IMR-90 (cell line): ENCODE measurements around the gene NRIP1. TPM values are rescaled to one million over a fixed set of nuclear protein-coding genes. Genes with fewer than 3 reads are reported as not detected.
A peak's percentile ranks its signal among the peaks of the same experiment; 100 is the strongest.

Source experiments
- ATAC-seq: fragments of 200-7000 bp; cut with Tn5 transposase; 2 replicates; pipeline ENCODE4 v1.9.1; 2020; ENCODE audit warnings: low read depth, mild to moderate bottlenecking, moderate library complexity
- BruUV-seq: library from RNA; stranded (reverse); fragments of 400-500 nt; replicated peaks from 2 replicates; lab custom pipeline; 2021; lab: Mats Ljungman, UMichigan
- CTCF ChIA-PET: fragments of 300-600 bp; formaldehyde crosslinking; extraction: SDS; loops from one replicate; lab custom pipeline; 2021; ENCODE audit warnings: antibody characterized with exemption; lab: Yijun Ruan, JAX
- POLR2A ChIA-PET: fragments of 300-600 bp; sonication (Branson Sonifier 250); formaldehyde crosslinking; loops from one replicate; lab custom pipeline; 2022; ENCODE audit warnings: antibody characterized with exemption; ENCODE audit not compliant: unreplicated experiment; lab: Charles Lee
- DNase-seq: peaks from one replicate; pipeline ENCODE4 v3.0.0; 2013
- H2AFZ ChIP-seq: replicated peaks from 2 replicates; pipeline ENCODE3; 2013; ENCODE audit warnings: low read length, mild to moderate bottlenecking; ENCODE audit not compliant: poor library complexity
- H2AK5ac ChIP-seq: 2 replicates; pipeline ENCODE4 v1.6.1; 2013; ENCODE audit warnings: low read depth, low read length, inconsistent platforms
- H2AK9ac ChIP-seq: replicated peaks from 2 replicates; pipeline ENCODE3; 2013; ENCODE audit warnings: mild to moderate bottlenecking, low read depth, low read length, moderate library complexity; ENCODE audit not compliant: poor library complexity
- H2BK120ac ChIP-seq: 2 replicates; pipeline ENCODE4 v1.6.1; 2013; ENCODE audit warnings: low read depth, low read length, inconsistent platforms
- H2BK15ac ChIP-seq: 3 replicates; pipeline ENCODE4 v1.6.1; 2013; ENCODE audit warnings: low read depth, low read length, inconsistent platforms
- H2BK20ac ChIP-seq: 2 replicates; pipeline ENCODE4 v1.6.1; 2013; ENCODE audit warnings: low read depth, mild to moderate bottlenecking, inconsistent platforms, low read length, moderate library complexity
- H2BK5ac ChIP-seq: 2 replicates; pipeline ENCODE4 v1.6.1; 2013; ENCODE audit warnings: mild to moderate bottlenecking, low read depth, low read length, inconsistent platforms; ENCODE audit not compliant: poor library complexity, severe bottlenecking
- H3K14ac ChIP-seq: replicated peaks from 2 replicates; pipeline ENCODE4 v1.6.1; 2013; ENCODE audit warnings: low read depth, low read length, inconsistent platforms
- H3K18ac ChIP-seq: 2 replicates; pipeline ENCODE4 v1.6.1; 2013; ENCODE audit warnings: low read depth, low read length, control low read depth
- H3K23ac ChIP-seq: 2 replicates; pipeline ENCODE4 v1.6.1; 2013; ENCODE audit warnings: low read depth, low read length, inconsistent platforms
- H3K27ac ChIP-seq: 2 replicates; pipeline ENCODE4 v1.5.1; 2013; ENCODE audit warnings: mild to moderate bottlenecking, control low read depth, low read length; ENCODE audit not compliant: insufficient read depth
- H3K27me3 ChIP-seq: 2 replicates; pipeline ENCODE4 v1.6.1; 2013; ENCODE audit warnings: low read length; ENCODE audit not compliant: control insufficient read depth, insufficient read depth
- H3K36me3 ChIP-seq: 2 replicates; pipeline ENCODE4 v1.6.1; 2013; ENCODE audit warnings: low read length, mixed read lengths; ENCODE audit not compliant: control insufficient read depth, insufficient read depth
- H3K4ac ChIP-seq: 2 replicates; pipeline ENCODE4 v1.6.1; 2013; ENCODE audit warnings: low read depth, low read length, inconsistent platforms
- H3K4me1 ChIP-seq: 2 replicates; pipeline ENCODE4 v1.6.1; 2013; ENCODE audit warnings: low read length, mixed read lengths; ENCODE audit not compliant: control insufficient read depth, insufficient read depth
- H3K4me2 ChIP-seq: 2 replicates; pipeline ENCODE4 v1.6.1; 2013; ENCODE audit warnings: low read depth, mild to moderate bottlenecking, control low read depth, low read length, moderate library complexity
- H3K4me3 ChIP-seq: 2 replicates; pipeline ENCODE4 v1.5.1; 2013; ENCODE audit warnings: low read depth, mild to moderate bottlenecking, control low read depth, low read length, moderate library complexity; ENCODE audit not compliant: insufficient read depth
- H3K56ac ChIP-seq: 2 replicates; pipeline ENCODE4 v1.6.1; 2013; ENCODE audit warnings: low read length, inconsistent platforms; ENCODE audit not compliant: insufficient read depth; ENCODE audit errors: extremely low read depth
- H3K79me1 ChIP-seq, 2 experiments: 2 replicates each; pipeline ENCODE4 v1.6.1; 2013; ENCODE audit warnings: low read length in 2 of 2, inconsistent platforms in 1 of 2, low read depth in 1 of 2
- H3K9ac ChIP-seq: 2 replicates; pipeline ENCODE4 v1.6.1; 2013; ENCODE audit warnings: low read depth, low read length, control low read depth
- H3K9me1 ChIP-seq: 2 replicates; pipeline ENCODE4 v1.6.1; 2013; ENCODE audit warnings: low read length, inconsistent platforms; ENCODE audit not compliant: insufficient read depth
- H3K9me3 ChIP-seq: 2 replicates; pipeline ENCODE4 v1.6.1; 2013; ENCODE audit warnings: low read length; ENCODE audit not compliant: control insufficient read depth, insufficient read depth
- H4K20me1 ChIP-seq: 2 replicates; pipeline ENCODE4 v1.6.1; 2013; ENCODE audit warnings: low read length, inconsistent platforms; ENCODE audit not compliant: insufficient read depth
- H4K5ac ChIP-seq: 2 replicates; pipeline ENCODE4 v1.6.1; 2013; ENCODE audit warnings: mild to moderate bottlenecking, low read depth, low read length, control low read depth
- H4K8ac ChIP-seq, 2 experiments: 2 replicates each; pipeline ENCODE4 v1.6.1; 2013; ENCODE audit warnings: low read depth in 2 of 2, low read length in 2 of 2, control low read depth in 1 of 2, inconsistent platforms in 1 of 2
- H4K91ac ChIP-seq: 2 replicates; pipeline ENCODE4 v1.6.1; 2013; ENCODE audit warnings: low read depth, low read length, inconsistent platforms; ENCODE audit not compliant: insufficient read depth
- BHLHE40 ChIP-seq: fragments of 150-350 bp; IDR thresholded peaks from 2 replicates; pipeline ENCODE4 v1.6.1; 2016; ENCODE audit warnings: mild to moderate bottlenecking, low read depth, low read length
- CEBPB ChIP-seq: IDR thresholded peaks from 2 replicates; pipeline ENCODE4 v1.6.1; 2012; ENCODE audit warnings: low read depth, low read length, improper control_type of control experiment
- CHD1 ChIP-seq: IDR thresholded peaks from 2 replicates; pipeline ENCODE4 v1.6.1; 2012; ENCODE audit warnings: low read depth, low read length, improper control_type of control experiment
- FOS ChIP-seq: fragments of 150-350 bp; IDR thresholded peaks from 2 replicates; pipeline ENCODE4 v1.6.1; 2016; ENCODE audit warnings: low read depth, low read length
- MAFK ChIP-seq: IDR thresholded peaks from 2 replicates; pipeline ENCODE4 v1.6.1; 2012; ENCODE audit warnings: low read depth, low read length, improper control_type of control experiment
- MAZ ChIP-seq: IDR thresholded peaks from 2 replicates; pipeline ENCODE4 v1.6.1; 2012; ENCODE audit warnings: low read depth, mild to moderate bottlenecking, low read length, improper control_type of control experiment, moderate library complexity, borderline replicate concordance
- MXI1 ChIP-seq: IDR thresholded peaks from 2 replicates; pipeline ENCODE4 v1.6.1; 2012; ENCODE audit warnings: low read depth, mild to moderate bottlenecking, low read length, moderate library complexity, borderline replicate concordance
- NFE2L2 ChIP-seq: fragments of 150-350 bp; IDR thresholded peaks from 2 replicates; pipeline ENCODE4 v1.6.1; 2016; ENCODE audit warnings: low read depth, mild to moderate bottlenecking, low read length
- POLR2A ChIP-seq: IDR thresholded peaks from 2 replicates; pipeline ENCODE4 v1.6.1; 2012; ENCODE audit warnings: mild to moderate bottlenecking, low read depth, low read length
- RAD21 ChIP-seq: IDR thresholded peaks from 2 replicates; pipeline ENCODE4 v1.6.1; 2012; ENCODE audit warnings: low read length, improper control_type of control experiment
- RCOR1 ChIP-seq: IDR thresholded peaks from 2 replicates; pipeline ENCODE4 v1.6.1; 2012; ENCODE audit warnings: mild to moderate bottlenecking, low read length, improper control_type of control experiment; ENCODE audit not compliant: insufficient replicate concordance
- RFX5 ChIP-seq: IDR thresholded peaks from 2 replicates; pipeline ENCODE4 v1.8.0; 2012; ENCODE audit warnings: low read depth, mild to moderate bottlenecking, low read length, moderate library complexity
- SMC3 ChIP-seq: fragments of 150-350 bp; IDR thresholded peaks from 2 replicates; pipeline ENCODE4 v1.6.1; 2016; ENCODE audit warnings: low read depth, mild to moderate bottlenecking, antibody characterized with exemption, low read length, moderate library complexity
- WGBS, 2 experiments: methylation state at CpG; one replicate each; pipeline versions ENCODE4 v1.1.5 to v1.1.7; 2013; ENCODE audit warnings: missing lambda C conversion rate in 2 of 2; ENCODE audit not compliant: insufficient read length in 1 of 2; ENCODE audit errors: extremely low coverage in 2 of 2; 5-methylcytosine and 5-hydroxymethylcytosine counted together
- dilution Hi-C: fragments of 300-500 bp; cut with HindIII; formaldehyde crosslinking; loops from one replicate; pipeline ENCODE4 v1.14.3; 2018; ENCODE audit warnings: low sequenced_read_pairs; ENCODE audit not compliant: unreplicated experiment
- in situ Hi-C: fragments of 300-500 bp; cut with MboI; formaldehyde crosslinking; loops from 3 replicates; pipeline ENCODE4 v1.14.3; 2019; ENCODE audit warnings: low sequenced_read_pairs, inconsistent platforms, mixed read lengths
- intact Hi-C: fragments of 100-400 bp; cut with micrococcal nuclease; formaldehyde crosslinking; loops from 2 replicates; pipeline ENCODE4 v1.10.0; 2022
- polyA plus RNA-seq, 3 experiments: library from polyadenylated mRNA; depleted of rRNA; stranded (reverse); fragments of >200 nt; gene quantifications; 2 replicates each; pipeline ENCODE4 v1.2.3, GENCODE V29; 2012; ENCODE audit warnings: low replicate concordance in 1 of 3
- total RNA-seq: library from RNA; depleted of rRNA; stranded (reverse); fragments of >200 nt; gene quantifications from 2 replicates; pipeline ENCODE4 v1.2.3, GENCODE V29; 2012
- TF ChIP-seq, protein P1 (sequence below): fragments of 150-350 bp; IDR thresholded peaks from 2 replicates; pipeline ENCODE4 v1.6.1; 2016; ENCODE audit warnings: low read depth, mild to moderate bottlenecking, low read length, moderate library complexity, borderline replicate concordance
- TF ChIP-seq, protein P2 (sequence below): conservative IDR thresholded peaks from 2 replicates; pipeline ENCODE4 v1.5.1; 2012; ENCODE audit warnings: mild to moderate bottlenecking, low read depth, low read length, improper control_type of control experiment
- TF ChIP-seq, protein P3 (sequence below): fragments of 150-350 bp; IDR thresholded peaks from 2 replicates; pipeline ENCODE4 v1.6.1; 2017; ENCODE audit warnings: mild to moderate bottlenecking, antibody characterized with exemption, low read length, low read depth

NRIP1 gene
- total and polyA plus RNA-seq, 2 of the 4 experiments (the other 2 are of a cell fraction) = 9.6 to 73.8 TPM

DNA sequence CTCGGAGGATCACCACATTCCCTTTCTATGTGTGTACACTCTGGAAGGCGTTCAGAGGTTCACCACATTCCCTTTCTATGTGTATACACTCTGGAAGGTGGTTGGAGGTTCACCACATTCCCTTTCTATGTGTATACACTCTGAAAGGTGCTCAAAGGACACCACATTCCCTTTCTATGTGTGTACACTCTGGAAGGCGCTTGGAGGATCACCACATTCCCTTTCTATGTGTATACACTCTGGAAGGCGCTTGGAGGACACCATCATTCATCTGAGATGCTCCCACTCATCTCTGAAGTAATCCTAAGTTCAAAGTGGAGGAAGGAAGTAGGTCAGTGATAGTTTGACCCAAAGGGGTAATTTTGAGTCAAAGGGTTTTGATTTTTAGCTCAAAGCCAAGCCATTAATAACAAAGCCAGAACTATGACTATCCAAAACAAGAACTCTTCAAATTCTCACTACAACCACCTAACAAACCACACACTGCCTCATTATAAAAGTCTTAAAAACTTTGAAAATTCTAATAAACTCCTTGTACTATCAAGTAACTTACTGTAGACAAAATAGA lies 32.9 kb downstream of the NRIP1 start:
- peak; percentile 68 for DNase-seq
- TF ChIP-seq MAFK = no peak
- TF ChIP-seq MAZ = no peak
- no peak for TF ChIP-seq MXI1
- TF ChIP-seq RFX5 = no peak
- no peak for TF ChIP-seq BHLHE40
- no peak for TF ChIP-seq NFE2L2
- TF ChIP-seq, protein P1, sequence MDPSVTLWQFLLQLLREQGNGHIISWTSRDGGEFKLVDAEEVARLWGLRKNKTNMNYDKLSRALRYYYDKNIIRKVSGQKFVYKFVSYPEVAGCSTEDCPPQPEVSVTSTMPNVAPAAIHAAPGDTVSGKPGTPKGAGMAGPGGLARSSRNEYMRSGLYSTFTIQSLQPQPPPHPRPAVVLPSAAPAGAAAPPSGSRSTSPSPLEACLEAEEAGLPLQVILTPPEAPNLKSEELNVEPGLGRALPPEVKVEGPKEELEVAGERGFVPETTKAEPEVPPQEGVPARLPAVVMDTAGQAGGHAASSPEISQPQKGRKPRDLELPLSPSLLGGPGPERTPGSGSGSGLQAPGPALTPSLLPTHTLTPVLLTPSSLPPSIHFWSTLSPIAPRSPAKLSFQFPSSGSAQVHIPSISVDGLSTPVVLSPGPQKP = no peak
- no peak for TF ChIP-seq SMC3
- TF ChIP-seq, protein P2, sequence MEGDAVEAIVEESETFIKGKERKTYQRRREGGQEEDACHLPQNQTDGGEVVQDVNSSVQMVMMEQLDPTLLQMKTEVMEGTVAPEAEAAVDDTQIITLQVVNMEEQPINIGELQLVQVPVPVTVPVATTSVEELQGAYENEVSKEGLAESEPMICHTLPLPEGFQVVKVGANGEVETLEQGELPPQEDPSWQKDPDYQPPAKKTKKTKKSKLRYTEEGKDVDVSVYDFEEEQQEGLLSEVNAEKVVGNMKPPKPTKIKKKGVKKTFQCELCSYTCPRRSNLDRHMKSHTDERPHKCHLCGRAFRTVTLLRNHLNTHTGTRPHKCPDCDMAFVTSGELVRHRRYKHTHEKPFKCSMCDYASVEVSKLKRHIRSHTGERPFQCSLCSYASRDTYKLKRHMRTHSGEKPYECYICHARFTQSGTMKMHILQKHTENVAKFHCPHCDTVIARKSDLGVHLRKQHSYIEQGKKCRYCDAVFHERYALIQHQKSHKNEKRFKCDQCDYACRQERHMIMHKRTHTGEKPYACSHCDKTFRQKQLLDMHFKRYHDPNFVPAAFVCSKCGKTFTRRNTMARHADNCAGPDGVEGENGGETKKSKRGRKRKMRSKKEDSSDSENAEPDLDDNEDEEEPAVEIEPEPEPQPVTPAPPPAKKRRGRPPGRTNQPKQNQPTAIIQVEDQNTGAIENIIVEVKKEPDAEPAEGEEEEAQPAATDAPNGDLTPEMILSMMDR = no peak
- TF ChIP-seq CHD1 = no peak
- TF ChIP-seq RCOR1 = no peak
- no peak for TF ChIP-seq POLR2A
- TF ChIP-seq, protein P3, sequence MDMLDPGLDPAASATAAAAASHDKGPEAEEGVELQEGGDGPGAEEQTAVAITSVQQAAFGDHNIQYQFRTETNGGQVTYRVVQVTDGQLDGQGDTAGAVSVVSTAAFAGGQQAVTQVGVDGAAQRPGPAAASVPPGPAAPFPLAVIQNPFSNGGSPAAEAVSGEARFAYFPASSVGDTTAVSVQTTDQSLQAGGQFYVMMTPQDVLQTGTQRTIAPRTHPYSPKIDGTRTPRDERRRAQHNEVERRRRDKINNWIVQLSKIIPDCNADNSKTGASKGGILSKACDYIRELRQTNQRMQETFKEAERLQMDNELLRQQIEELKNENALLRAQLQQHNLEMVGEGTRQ = no peak
- TF ChIP-seq CEBPB = no peak
- no peak for TF ChIP-seq FOS
- TF ChIP-seq RAD21 = no peak
- no peak for ATAC-seq
- in situ Hi-C loops (no loop called here), dilution Hi-C loops (no loop called here), intact Hi-C loops (no loop called here)
- H3K36me3 ChIP-seq = peaks cover 3% of the 10 kb centered on the region; the same call in 1 of the 2 replicates
- no CpG with 5 or more reads among the region's 4 CpGs for WGBS, 2 experiments
- peaks cover 24 to 56% of the 10 kb centered on the region in 2 experiments for H3K79me1 ChIP-seq
- H4K91ac ChIP-seq = no peak overlapping the region
- no peak overlapping the region for H3K14ac ChIP-seq
- no peak overlapping the region for H4K5ac ChIP-seq
- no peak overlapping the region for H2AFZ ChIP-seq
- H3K23ac ChIP-seq = no peak overlapping the region
- no peak overlapping the region for H3K18ac ChIP-seq
- H3K27ac ChIP-seq = no peak overlapping the region
- no peak overlapping the region for H2BK5ac ChIP-seq
- H2AK9ac ChIP-seq = no peak overlapping the region
- no peaks in the 10 kb centered on the region for H3K27me3 ChIP-seq
- no peak overlapping the region for H3K4ac ChIP-seq
- H3K4me1 ChIP-seq = no peaks in the 10 kb centered on the region; the same call in 1 of the 2 replicates
- BruUV-seq = no TSS peak
- no peak overlapping the region for H3K4me3 ChIP-seq
- ChIA-PET POLR2A (no interaction called here), CTCF (no interaction called here)
- no peak overlapping the region for H3K56ac ChIP-seq
- no peak overlapping the region for H2AK5ac ChIP-seq
- no peak overlapping the region for H2BK20ac ChIP-seq
- no peak overlapping the region for H4K8ac ChIP-seq
- no peak overlapping the region for H2BK120ac ChIP-seq
- H3K9me1 ChIP-seq = no peaks in the 10 kb centered on the region
- H3K9me3 ChIP-seq = no peaks in the 10 kb centered on the region; the same call in 1 of the 2 replicates
- no peak overlapping the region for H3K4me2 ChIP-seq
- no peak overlapping the region for H3K9ac ChIP-seq
- H4K20me1 ChIP-seq = peaks cover 19% of the 10 kb centered on the region; the same call in 1 of the 2 replicates
- H2BK15ac ChIP-seq = no peak overlapping the region
